ENCODE results near the gene PLET1. TPM values are rescaled to one million over a fixed set of nuclear protein-coding genes. Genes with fewer than 3 reads are reported as not detected.

Gene PLET1
- total RNA-seq, 1 donor from 2014 or later = not detected

DNA sequence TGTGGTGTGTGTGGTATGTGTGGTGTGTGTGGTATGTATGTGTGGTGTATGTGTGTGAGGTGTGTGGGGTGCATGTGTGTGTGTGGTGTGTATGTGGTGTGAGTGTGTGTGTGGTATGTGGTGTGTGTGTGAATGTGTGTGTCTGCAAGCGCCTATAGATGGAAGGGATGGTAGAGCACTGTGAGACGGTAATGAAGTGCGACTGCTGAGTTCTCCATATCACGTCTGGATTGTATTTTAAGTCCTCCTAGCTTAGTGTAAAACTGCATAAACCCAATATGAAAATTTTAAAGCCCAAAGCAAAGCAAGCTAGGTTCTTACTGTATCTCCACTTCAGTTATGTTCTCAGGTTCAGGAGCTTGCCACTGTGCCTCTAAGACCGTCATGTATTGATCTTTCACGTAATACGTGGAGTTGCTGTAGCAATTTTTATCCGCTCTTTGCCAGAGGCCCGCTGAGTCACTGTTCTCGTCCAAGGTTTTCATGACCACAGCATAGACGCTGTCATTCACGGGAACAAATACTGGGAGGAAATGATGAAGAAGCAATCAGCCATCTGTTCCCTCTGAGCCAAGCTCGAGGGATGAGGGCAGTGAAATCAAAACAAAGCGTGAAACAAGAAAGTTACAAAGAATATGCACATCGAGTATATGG lies 5.5 kb downstream of the PLET1 start:
- no peak overlapping the region for H3K4me3 ChIP-seq
- H3K27me3 ChIP-seq (ENCODE audit: low read depth) = no peaks in the 10 kb centered on the region
- intact Hi-C loops (cut with micrococcal nuclease) = no loop called here
- no peak for TF ChIP-seq CTCF (IDR thresholded peaks at IDR 0.05; ENCODE audit: borderline replicate concordance)
- H3K4me1 ChIP-seq = no peaks in the 10 kb centered on the region
- H3K36me3 ChIP-seq = no peaks in the 10 kb centered on the region
- DNase-seq = no peak
- no peaks in the 10 kb centered on the region for H3K9me3 ChIP-seq (replicated peaks)
- H3K27ac ChIP-seq (replicated peaks) = no peak overlapping the region

GRCh38 chr11:112253605-112254242 lies 6.9 kb downstream of the PLET1 start:
- DNase-seq = no peak
- no peak overlapping the region for H3K4me3 ChIP-seq
- no peaks in the 10 kb centered on the region for H3K4me1 ChIP-seq
- H3K9me3 ChIP-seq (replicated peaks) = no peaks in the 10 kb centered on the region
- intact Hi-C loops (cut with micrococcal nuclease) = no loop called here
- no peak for TF ChIP-seq CTCF (IDR thresholded peaks at IDR 0.05; ENCODE audit: borderline replicate concordance)
- H3K27me3 ChIP-seq (ENCODE audit: low read depth) = no peaks in the 10 kb centered on the region
- H3K27ac ChIP-seq (replicated peaks) = no peak overlapping the region
- no peaks in the 10 kb centered on the region for H3K36me3 ChIP-seq

DNA sequence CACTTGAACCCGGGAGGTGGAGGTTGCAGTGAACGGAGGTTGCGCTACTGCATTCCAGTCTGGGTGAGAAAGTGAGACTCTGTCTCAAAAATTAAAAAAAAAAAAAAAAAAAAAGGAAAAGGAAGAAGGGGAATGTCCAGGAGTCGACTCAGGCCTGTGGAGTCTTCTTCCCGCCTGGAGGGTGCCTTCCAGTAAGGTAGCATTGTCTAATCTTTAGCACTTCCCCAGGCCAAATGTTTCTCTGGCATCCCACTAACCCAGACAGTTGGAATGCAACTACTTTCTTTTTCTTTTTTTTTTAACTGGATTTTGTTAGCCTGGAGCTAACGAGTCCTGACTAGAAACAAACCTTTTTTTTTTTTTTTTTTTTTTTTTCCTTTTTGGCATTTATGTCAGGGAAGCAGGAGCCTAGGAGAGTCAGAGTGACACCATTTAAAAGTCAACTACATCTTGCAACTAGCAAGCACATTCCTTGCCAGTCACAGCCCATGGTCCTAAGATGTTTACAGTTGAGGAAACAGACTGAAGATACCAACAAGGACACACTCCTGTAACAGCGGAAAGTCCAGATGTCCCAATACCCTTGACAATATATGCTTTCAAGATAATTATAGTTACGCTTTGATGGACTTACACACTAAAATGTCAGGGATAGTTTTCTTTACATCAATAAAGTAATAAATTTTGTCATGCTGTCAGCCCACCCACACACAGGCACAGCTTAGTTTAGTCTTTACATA lies 10.6 kb downstream of the PLET1 start:
- intact Hi-C loops (cut with micrococcal nuclease) = no loop called here
- Histone ChIP-seq H3K36me3 (no peaks in the 10 kb centered on the region), H3K4me1 (no peaks in the 10 kb centered on the region), H3K9me3 (replicated peaks) (no peaks in the 10 kb centered on the region), H3K27ac (replicated peaks) (no peak overlapping the region), H3K4me3 (no peak overlapping the region), H3K27me3 (ENCODE audit: low read depth) (no peaks in the 10 kb centered on the region)
- no peak for DNase-seq
- no peak for TF ChIP-seq CTCF (IDR thresholded peaks at IDR 0.05; ENCODE audit: borderline replicate concordance)

DNA sequence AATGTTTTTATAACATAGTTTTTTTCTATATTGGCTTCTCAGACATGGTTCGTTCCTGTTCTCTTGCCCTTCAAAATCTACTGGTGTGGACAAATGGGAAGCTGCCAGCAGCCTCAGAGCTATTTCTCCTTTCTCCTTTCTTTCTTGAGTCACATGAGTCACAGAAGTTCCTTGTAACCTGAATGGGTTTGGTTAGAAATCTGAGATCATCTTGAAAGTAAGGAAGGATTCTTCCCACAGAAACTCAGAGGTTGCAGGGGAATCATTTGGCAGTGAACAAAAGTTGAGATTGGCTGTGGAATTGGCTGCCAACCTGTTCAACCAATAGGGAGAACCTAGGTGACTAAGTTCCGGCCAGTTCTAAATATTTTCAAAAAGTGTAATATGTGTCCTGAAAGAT lies 12.5 kb downstream of the PLET1 start:
- H3K36me3 ChIP-seq = peaks cover 7% of the 10 kb centered on the region
- no peak overlapping the region for H3K27ac ChIP-seq (replicated peaks)
- no peaks in the 10 kb centered on the region for H3K9me3 ChIP-seq (replicated peaks)
- TF ChIP-seq CTCF (IDR thresholded peaks at IDR 0.05; ENCODE audit: borderline replicate concordance) = no peak
- H3K4me1 ChIP-seq = no peaks in the 10 kb centered on the region
- H3K4me3 ChIP-seq = no peak overlapping the region
- DNase-seq = no peak
- no peaks in the 10 kb centered on the region for H3K27me3 ChIP-seq (ENCODE audit: low read depth)
- intact Hi-C loops (cut with micrococcal nuclease) = no loop called here

- no peak for TF ChIP-seq CTCF (IDR thresholded peaks at IDR 0.05; ENCODE audit: borderline replicate concordance)
- Histone ChIP-seq H3K4me3 (no peak overlapping the region), H3K9me3 (replicated peaks) (no peaks in the 10 kb centered on the region), H3K4me1 (no peaks in the 10 kb centered on the region), H3K27me3 (ENCODE audit: low read depth) (no peaks in the 10 kb centered on the region), H3K36me3 (peaks cover 13% of the 10 kb centered on the region), H3K27ac (replicated peaks) (no peak overlapping the region)
- intact Hi-C loops (cut with micrococcal nuclease) = no loop called here
- no peak for DNase-seq
Measured at GRCh38 chr11:112247201-112247600, 13.5 kb downstream of the PLET1 start.

Measured in left ventricle myocardium inferior (tissue), 1 donor.